HK-2 (cell line): ENCODE measurements around the gene NANOS3.
A peak's percentile ranks its signal among the peaks of the same experiment; 100 is the strongest.

ENCODE experiments used
- DNase-seq: peaks from one replicate; pipeline ENCODE4 v3.0.0-alpha.2; 2018; ENCODE audit not compliant: unreplicated experiment

NANOS3 gene

DNA sequence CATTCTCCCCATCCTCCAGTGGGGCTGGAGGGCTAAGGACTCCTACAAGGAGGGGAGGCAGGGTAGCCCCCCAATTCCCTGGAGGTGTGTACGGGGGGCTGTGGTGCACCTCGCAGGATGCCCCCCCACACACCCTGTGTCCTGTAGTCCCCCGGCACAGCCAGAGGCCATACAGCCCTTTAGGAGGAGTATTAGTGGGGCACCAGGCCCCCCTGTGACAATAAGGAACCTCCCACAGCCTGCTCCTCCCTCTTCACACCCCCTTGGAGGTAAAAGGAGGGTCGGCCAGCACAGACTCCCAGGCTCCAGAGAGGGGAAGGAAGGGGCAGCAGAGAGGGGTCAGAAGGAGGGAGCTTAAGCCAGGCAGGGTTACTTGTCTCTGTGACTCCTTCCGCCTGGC is at the start of gene NANOS3:
TSS of gene NANOS3 (plus strand) at position 301 of the 400 bp plus-strand sequence. CDS start 115 bp downstream, outside the sequence.
- DNase-seq: no peak

GRCh38 chr19:13827656-13828055 is 49.3 kb upstream of the NANOS3 start:
- DNase-seq: no peak

- no peak for DNase-seq
These were observed 46.7 kb upstream of the NANOS3 start for GRCh38 chr19:13830114-13830740.

GRCh38 chr19:13830741-13831536 is 46.0 kb upstream of the NANOS3 start:
- no peak for DNase-seq

- no peak for DNase-seq
These were observed 45.1 kb upstream of the NANOS3 start for GRCh38 chr19:13831537-13832467.

DNA sequence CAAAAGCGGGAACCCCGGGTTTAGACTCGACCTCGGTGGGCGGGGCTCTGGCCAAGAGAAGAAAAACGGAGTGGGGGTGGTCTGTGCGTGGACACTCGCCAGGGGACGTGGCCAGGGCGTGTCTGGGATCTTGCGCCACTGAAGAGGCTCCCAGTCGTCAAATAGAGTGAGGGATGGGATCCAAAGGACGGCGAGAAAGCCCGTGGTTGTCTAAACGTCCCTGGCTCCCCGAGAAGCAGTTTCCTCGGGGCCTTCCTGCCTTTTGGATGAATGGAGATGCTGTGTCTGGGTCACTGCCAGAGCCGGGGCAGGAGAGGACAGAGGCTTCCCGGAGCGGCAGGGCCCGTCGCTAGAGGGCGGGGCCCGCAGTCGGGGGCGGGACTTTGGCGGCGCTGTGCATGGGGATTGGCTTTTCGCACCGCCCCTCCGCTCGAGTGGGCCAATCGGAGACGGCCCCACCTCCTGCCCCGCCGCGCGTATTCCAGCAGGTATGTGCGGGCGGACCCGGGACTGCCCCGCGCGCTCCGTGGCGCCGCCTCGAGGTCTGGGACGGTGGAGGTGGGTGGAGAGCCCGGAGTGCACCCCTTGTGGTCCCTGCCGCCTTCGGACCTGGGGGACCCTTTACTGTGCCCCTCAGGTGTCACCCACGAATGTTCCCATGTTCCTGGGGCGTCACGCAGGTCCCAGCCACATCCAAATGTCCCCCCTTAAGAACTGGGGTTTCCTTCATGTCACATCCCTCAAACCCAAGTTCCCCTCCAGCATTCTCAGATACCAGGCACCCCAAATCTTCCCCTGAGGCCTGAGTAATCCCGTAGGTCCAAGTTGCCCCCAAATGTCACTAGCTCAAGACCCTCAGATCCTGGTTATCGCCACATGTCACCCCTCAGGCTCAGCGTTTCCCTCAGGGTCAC is 43.3 kb upstream of the NANOS3 start:
- DNase-seq: peak; percentile 95

DNA sequence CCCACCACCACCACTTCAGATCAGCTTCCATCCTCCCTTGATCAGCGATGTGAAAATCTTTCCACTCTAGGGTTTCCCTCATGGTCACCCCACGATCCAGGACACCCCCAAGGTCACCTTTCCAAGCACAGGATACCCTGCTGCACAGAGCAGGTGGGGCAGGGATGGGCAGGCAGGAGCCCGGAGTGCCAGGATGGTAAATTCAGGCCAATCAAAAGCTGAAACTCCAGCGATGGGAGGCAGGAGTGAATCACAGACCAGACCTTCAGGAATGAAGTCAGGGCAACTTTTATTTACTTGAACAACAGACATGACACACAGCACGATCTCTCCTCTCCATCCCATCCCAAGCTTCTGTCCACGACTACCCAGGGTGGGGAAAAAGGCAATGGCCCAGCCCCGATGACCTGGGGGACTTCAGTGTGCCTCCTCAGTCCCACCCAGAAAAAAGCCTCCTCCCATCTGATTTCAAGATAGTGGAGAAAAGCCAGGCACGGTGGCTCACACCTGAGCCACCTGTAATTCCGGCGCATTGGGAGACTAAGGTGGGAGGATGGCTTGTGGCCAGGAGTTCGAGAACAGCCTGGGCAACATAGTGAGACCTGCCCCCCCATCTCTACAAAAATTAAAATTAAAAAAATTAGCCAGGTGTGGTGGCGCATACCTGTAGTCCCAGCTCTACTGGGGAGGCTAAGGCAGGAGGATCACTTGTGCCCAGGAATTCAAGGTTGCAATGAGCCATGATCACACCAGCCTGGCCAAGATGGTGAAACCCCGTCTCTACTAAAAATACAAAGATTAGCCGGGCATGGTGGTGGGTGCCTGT is 42.5 kb upstream of the NANOS3 start:
- peak; percentile 51 for DNase-seq

DNA sequence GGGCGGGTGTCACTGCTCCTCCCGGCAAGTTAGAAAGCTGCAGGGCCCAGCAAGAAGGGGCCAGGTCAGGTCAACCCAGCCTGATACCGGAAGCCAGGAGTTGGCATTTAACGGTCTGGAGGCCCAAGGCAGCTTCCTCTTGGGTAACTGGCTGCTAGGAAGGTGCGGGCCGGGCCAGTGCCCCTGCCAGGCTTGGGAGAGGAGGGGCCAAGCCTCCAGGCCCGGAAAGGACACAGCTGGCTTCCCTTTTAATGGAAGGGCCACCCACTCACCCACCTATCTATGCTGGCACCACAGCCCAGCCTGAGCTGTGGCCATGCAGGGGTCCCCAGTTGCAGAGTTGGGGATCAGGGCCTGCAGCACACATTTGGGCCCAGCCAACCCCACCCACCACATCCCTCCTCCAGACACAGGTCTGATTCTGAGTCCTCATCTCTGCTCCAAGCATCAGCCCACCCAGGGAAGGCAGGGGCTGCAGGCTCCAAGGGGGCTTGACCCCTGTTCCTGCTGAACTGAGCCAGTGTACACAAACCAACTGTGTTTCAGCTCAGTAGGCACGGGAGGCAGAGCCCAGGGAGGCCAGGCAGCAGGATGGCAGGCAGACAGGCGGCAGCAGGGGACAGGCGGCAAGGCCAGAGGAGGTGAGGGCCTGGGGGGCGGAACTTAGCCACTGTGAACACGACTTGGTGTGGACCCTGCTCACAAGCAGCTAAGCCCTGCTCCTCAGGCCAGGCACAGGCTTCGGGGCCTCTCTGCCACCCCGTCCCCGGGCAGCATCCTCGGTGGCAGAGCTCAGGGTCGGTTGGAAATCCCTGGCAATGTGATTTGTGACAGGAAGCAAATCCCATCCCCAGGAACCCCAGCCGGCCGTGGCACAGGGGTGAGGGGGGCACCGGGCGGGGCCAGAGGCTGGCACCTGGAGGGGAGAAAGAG is 40.9 kb upstream of the NANOS3 start:
- no peak for DNase-seq

DNA sequence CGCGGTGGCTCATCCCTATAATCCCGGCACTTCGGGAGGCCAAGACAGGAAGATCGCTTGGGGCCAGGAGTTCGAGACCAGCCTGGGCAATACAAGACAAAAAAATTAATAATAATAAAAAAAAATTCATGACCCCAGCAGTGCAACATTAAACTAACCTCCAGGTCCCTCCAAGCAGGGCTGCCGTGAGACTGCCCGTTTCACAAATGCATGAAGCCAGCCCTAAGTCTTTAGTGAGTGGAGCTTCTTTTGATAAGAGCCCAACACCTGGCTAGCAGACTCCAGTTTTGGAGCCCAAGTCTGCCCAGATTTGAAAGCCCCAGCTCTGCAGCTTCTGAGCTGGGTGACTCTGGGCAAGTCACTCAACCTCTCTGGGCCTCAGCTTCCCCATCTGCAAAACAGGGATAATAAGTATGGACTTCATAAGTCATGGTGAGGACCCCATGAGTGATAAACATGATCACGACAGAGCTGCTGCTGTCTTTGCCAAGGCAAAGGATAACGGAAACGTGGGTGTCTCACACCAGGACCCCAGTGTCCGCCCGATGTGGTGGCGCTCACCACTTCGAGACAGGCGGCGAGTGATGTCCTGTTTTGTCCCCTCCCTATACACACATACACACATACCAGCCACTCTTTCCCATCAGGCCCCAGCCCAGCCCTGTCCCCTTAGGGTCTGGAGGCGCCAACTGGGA is 38.4 kb upstream of the NANOS3 start:
- no peak for DNase-seq

- peak; percentile 49 for DNase-seq
These were observed 37.6 kb upstream of the NANOS3 start for GRCh38 chr19:13839130-13839937.

DNA sequence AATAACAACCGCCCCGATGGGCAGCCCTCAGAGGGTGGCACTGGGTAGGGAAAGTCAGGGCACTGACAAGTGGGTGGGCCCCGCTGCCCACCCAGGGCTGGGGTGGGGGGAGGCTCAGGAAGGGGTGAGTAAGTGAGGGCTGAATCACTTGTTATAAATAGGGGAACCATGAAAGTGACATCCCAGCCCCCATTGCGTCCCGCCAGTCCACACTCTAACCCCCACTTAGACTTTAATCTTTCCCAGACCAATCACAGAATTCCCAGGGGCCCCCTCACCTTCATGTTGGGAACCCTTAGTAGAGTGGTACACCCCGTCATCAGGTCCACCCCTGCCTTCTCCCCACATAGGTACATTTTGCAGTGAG is 37.0 kb upstream of the NANOS3 start:
- DNase-seq: no peak

DNA sequence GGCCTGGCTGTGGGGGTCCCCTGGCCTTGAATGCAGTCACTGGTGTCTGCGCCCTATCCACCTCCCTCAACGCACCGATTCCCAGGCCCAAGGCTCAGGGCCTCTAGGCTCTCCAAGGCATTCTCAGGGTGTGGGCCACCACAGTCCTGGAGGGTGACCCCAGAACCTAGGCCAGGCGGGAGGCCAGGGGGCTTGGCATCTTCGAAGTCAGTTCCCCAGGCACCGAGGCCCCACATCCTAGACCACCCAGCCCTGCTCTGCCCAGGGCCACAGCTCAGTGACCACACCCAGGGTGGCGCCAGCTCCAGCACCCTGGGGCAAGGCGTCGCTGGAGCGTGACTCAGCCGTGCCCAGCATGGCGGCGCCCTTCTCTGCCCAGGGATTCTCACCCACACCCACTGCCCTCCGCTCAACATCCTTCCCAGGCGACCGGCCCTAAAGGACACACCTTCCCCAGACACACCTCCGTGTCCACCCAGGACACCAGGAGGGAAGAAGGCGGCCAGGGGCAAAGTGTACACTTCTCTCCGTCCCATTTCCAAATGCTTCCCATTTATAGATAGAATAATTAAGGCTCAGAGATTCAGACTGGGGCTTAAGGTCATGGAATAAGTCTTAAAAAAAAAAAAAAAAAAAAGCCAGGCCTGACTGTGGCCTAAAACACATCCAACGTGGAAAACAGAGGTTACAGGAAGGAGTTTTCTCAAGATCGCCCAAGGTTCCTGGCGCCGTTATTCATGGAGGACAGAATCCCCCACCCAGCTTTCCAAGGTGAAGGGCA is 36.4 kb upstream of the NANOS3 start:
- DNase-seq: peak; percentile 74

GRCh38 chr19:13841086-13841961 is 35.6 kb upstream of the NANOS3 start:
- peak; percentile 52 for DNase-seq

DNA sequence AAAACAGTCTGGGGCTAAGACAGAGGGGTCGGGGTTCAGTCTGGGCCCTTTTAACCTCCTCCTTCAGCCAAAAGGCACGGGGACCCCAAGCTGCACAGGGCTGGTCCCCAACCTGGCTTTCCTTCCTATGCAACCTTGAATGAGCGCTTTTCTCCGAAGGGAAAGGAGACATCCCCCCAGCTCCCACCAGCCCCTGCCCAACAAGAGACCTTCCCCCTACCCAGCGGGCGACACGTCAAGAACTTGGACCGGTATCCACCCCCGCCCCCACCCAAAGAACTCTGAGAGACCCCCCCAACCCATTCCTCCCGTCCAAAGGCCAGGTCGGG is 35.0 kb upstream of the NANOS3 start:
- DNase-seq: no peak

DNA sequence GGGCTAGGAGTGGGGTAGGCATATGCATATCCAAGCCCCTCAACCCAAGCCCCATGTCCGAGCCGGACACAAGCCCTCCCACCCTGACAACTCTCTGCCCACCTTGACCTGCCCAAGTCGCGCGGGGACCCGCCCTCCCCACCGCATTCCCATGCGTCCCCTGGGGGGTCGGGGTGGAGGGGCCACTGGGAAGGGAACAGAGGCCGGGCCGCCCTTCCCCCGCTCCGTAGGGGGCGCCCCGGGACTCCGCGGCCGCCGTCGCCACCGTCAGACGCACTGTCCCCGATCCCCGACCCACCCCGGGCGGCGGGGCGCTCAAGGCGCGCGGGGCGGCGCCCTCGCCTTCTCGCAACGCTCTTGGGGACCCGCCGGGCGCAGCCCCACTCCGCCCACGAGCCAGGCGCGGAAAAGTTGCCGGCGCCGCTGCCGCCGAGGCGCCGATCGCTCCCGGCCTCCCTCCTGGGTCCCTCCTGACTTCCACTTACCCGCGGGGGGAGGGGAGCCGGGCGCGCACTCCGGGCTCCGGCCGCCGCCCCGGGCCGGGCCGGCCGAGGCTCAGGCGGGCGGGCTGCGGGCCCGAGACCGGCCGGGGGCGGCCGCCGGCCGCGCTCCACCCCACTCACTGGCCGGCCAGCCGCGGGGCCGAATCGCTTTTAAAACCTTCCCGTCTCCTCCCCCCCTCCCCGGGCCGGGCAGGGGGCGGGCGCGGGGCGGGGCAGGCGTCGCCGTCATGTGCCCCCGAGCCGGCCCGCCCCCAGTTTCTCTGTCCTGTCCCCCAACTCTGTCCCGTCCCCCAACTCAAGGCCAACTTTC is 34.4 kb upstream of the NANOS3 start:
- DNase-seq: peak; percentile 84
